Epithelial cell of proximal tubule (primary cell): ENCODE measurements around the gene MRPS25. TPM values are rescaled to one million over a fixed set of nuclear protein-coding genes. Genes with fewer than 3 reads are reported as not detected.

Experiments used
- DNase-seq: peaks from one replicate; pipeline ENCODE4 v3.0.0-alpha.2; 2011; ENCODE audit warnings: low read depth
- H3K4me3 ChIP-seq: 2 replicates; pipeline ENCODE4 v1.5.1; 2011; ENCODE audit warnings: low read depth, mild to moderate bottlenecking, low read length
- CTCF ChIP-seq: conservative IDR thresholded peaks from 2 replicates; pipeline ENCODE4 v1.5.1; 2012; ENCODE audit warnings: low read depth, mild to moderate bottlenecking, low read length
- total RNA-seq: library from RNA; depleted of rRNA; stranded (reverse); fragments of >200 nt; gene quantifications from 2 replicates; pipeline ENCODE4 v1.2.3, GENCODE V29; 2015

MRPS25 gene
- total RNA-seq, 1 donor from 2014 or later = 27.0 TPM

GRCh38 chr3:15065550-15066007, 464 bp upstream of the MRPS25 start:
- no peak for DNase-seq
- peak overlapping the region; percentile 94 for H3K4me3 ChIP-seq
- no peak for TF ChIP-seq CTCF

GRCh38 chr3:15064299-15064834, 748 bp downstream of the MRPS25 start:
- no peak for TF ChIP-seq CTCF
- DNase-seq = no peak
- H3K4me3 ChIP-seq = peak overlapping the region; percentile 94

- peak overlapping the region; percentile 94 for H3K4me3 ChIP-seq
- no peak for DNase-seq
- no peak for TF ChIP-seq CTCF
Observed at GRCh38 chr3:15063656-15064286, 1.3 kb downstream of the MRPS25 start.

GRCh38 chr3:15063238-15063637, 1.9 kb downstream of the MRPS25 start:
- DNase-seq = no peak
- peak overlapping the region; percentile 94 for H3K4me3 ChIP-seq
- TF ChIP-seq CTCF = no peak

GRCh38 chr3:15060029-15060428, 5.1 kb downstream of the MRPS25 start:
- no peak for TF ChIP-seq CTCF
- no peak overlapping the region for H3K4me3 ChIP-seq
- DNase-seq = no peak

GRCh38 chr3:15056676-15057404, 8.3 kb downstream of the MRPS25 start:
- H3K4me3 ChIP-seq = no peak overlapping the region
- no peak for DNase-seq
- TF ChIP-seq CTCF = no peak
